ENCODE data around the gene GK. TPM values are rescaled to one million over a fixed set of nuclear protein-coding genes. Genes with fewer than 3 reads are reported as not detected.

GK gene
- total and polyA plus RNA-seq, 2 of the 8 experiments (the other 6 are each of a cell fraction or from before 2014, with no cell fraction given): 2.9 to 11.2 TPM

GRCh38 chrX:30680618-30681017, 27.4 kb downstream of the GK start:
- Histone ChIP-seq H3K79me1 (ENCODE audit: low read depth, low read length) (no peaks in the 10 kb centered on the region), H3K36me3 (ENCODE audit: control insufficient read depth in 2 of 4, insufficient read depth in 4 of 4, low read length in 3 of 4) (no peaks in the 10 kb centered on the region; a peak in 1 of 8 replicates), H3K27ac (ENCODE audit: low read depth, low read length) (no peak overlapping the region), H3K56ac (replicated peaks; ENCODE audit: insufficient read length, low read depth, low read length) (no peak overlapping the region), H3K9me3 (ENCODE audit: insufficient read depth in 2 of 2, low read depth in 1 of 2, low read length in 1 of 2) (no peaks in the 10 kb centered on the region), H2BK120ac (replicated peaks; ENCODE audit: low read depth, low read length) (no peak overlapping the region), H3K23ac (ENCODE audit: insufficient read length) (no peak overlapping the region), H2AFZ (ENCODE audit: low read length) (no peak overlapping the region), H3K23me2 (ENCODE audit: low read depth, low read length) (no peaks in the 10 kb centered on the region), H4K20me1 (replicated peaks in 1 of 2; ENCODE audit: control insufficient read depth in 1 of 2, insufficient read depth in 2 of 2, low read length in 2 of 2) (no peaks in the 10 kb centered on the region), H3K4me1 (replicated peaks in 1 of 4; ENCODE audit: control insufficient read depth in 3 of 4, insufficient read depth in 4 of 4, low read length in 3 of 4) (no peaks in the 10 kb centered on the region), H3K4me2 (ENCODE audit: insufficient read depth in 1 of 2, low read depth in 2 of 2, low read length in 2 of 2) (no peak overlapping the region), H2BK5ac (ENCODE audit: low read depth, low read length) (no peak overlapping the region), H2AK5ac (ENCODE audit: low read depth, low read length) (no peak overlapping the region), H3K4me3 (ENCODE audit: extremely low read depth in 1 of 4, insufficient read depth in 2 of 4, low read depth in 3 of 4, low read length in 4 of 4) (no peak overlapping the region), H2BK12ac (ENCODE audit: low read depth, low read length) (no peak overlapping the region), H3K4ac (replicated peaks; ENCODE audit: insufficient read length, low read depth, low read length) (no peak overlapping the region), H3K14ac (ENCODE audit: insufficient read length) (no peak overlapping the region), H4K8ac (ENCODE audit: extremely low read depth, insufficient read depth, low read length) (no peak overlapping the region), H2BK15ac (ENCODE audit: low read length) (no peak overlapping the region), H3K27me3 (replicated peaks in 1 of 4; ENCODE audit: control insufficient read depth in 3 of 4, extremely low read depth in 1 of 4, insufficient read depth in 3 of 4, low read length in 3 of 4) (no peaks in the 10 kb centered on the region), H3K79me2 (ENCODE audit: control insufficient read depth in 1 of 2, insufficient read depth in 2 of 2, low read length in 2 of 2) (no peaks in the 10 kb centered on the region), H2BK20ac (ENCODE audit: low read length) (no peak overlapping the region), H3K9ac (replicated peaks in 1 of 4; ENCODE audit: extremely low read depth in 1 of 4, low read depth in 3 of 4, low read length in 3 of 4) (no peak overlapping the region), H3K18ac (ENCODE audit: extremely low read depth, low read length) (no peak overlapping the region), H4K91ac (replicated peaks; ENCODE audit: insufficient read length, low read length) (no peak overlapping the region), H4K5ac (ENCODE audit: insufficient read length, low read depth, low read length) (no peak overlapping the region)
- CTCF ChIA-PET (ENCODE audit: partially characterized antibody): interaction anchor here (0.7 to 1.0 kb wide), 2 partner anchors 10 to 65 kb away, joined by 3 read pairs; no protein-coding TSS in a partner anchor
- DNase-seq (ENCODE audit: low read depth in 1 of 2, low spot score in 2 of 2) (no peak), FAIRE-seq (no peak)
- POLR2A ChIA-PET (ENCODE audit: partially characterized antibody): no interaction called here
- 89% methylated on average over 1 of the region's 1 CpG; no CpG with 5 or more reads in 1 of the 2 experiments for WGBS, 2 experiments (ENCODE audit: extremely low coverage in 1 of 2, insufficient coverage in 1 of 2, insufficient read length in 1 of 2, insufficient replicate concordance in 2 of 2, low coverage in 1 of 2, low lambda C conversion rate in 2 of 2, missing lambda C conversion rate in 1 of 2)
- TF ChIP-seq CREB1 (IDR thresholded peaks at IDR 0.05) (no peak), RXRA (IDR thresholded peaks at IDR 0.05; ENCODE audit: insufficient read depth, low read depth, low read length) (no peak), USF2 (IDR thresholded peaks at IDR 0.05; ENCODE audit: low read length) (no peak), JUND (IDR thresholded peaks at IDR 0.05; ENCODE audit: low read length) (no peak), BACH1 (IDR thresholded peaks at IDR 0.05; ENCODE audit: low read length) (no peak), RFX5 (IDR thresholded peaks at IDR 0.05; ENCODE audit: borderline replicate concordance, low read depth, low read length) (no peak), GABPA (IDR thresholded peaks at IDR 0.05; ENCODE audit: borderline replicate concordance, insufficient read depth, low read length) (no peak), CBX8 (IDR thresholded peaks at IDR 0.05; ENCODE audit: borderline replicate concordance, low read depth, low read length) (no peak), CBX5 (IDR thresholded peaks at IDR 0.05; ENCODE audit: low read depth, low read length) (no peak), YY1 (IDR thresholded peaks at IDR 0.05; ENCODE audit: low read depth, low read length) (no peak), EGR1 (IDR thresholded peaks at IDR 0.05; ENCODE audit: borderline replicate concordance, low read depth, low read length) (no peak), MAFK (IDR thresholded peaks at IDR 0.05; ENCODE audit: low read depth, low read length) (no peak), POU5F1 (IDR thresholded peaks at IDR 0.05; ENCODE audit: low read depth, low read length) (no peak), SIRT6 (IDR thresholded peaks at IDR 0.05; ENCODE audit: low read length) (no peak), BCL11A (IDR thresholded peaks at IDR 0.05; ENCODE audit: low read depth in 2 of 2, low read length in 2 of 2) (no peak)

Data from H1 (cell line).